Left colon (tissue), 2 donors: ENCODE data around the gene MIF. TPM values are rescaled to one million over a fixed set of nuclear protein-coding genes. Genes with fewer than 3 reads are reported as not detected.
"Not testable (repeated sequence)": the region's sequence is repeated elsewhere in the genome, so short reads cannot be mapped to it uniquely, and the experiment has no call there.

Experiments used
- ATAC-seq: fragments of 200-7000 bp; cut with Tn5 transposase; one replicate; pipeline ENCODE4 v1.9.1; 2020; ENCODE audit warnings: mild to moderate bottlenecking, moderate library complexity
- DNase-seq, 2 donors: peaks; one replicate each; pipeline ENCODE4 v3.0.0-alpha.2; 2020
- intact Hi-C, 2 donors: fragments of 100-400 bp; cut with DNase I in 1 of 2; cut with micrococcal nuclease in 1 of 2; formaldehyde crosslinking; loops; one replicate each; pipeline versions ENCODE4 v1.11.2 to v1.14.0; 2022; cut with DNase I, micrococcal nuclease
- total RNA-seq, 2 donors: library from RNA; stranded (reverse); fragmentation: NEBNext Ultra II Directional; extraction: Animal tissue kit (Norgen Biotek cat#: 25700); gene quantifications; one replicate each; pipeline ENCODE4 v1.2.1, GENCODE V29; 2021
- donor health status: DM: no; HTN: no; CAD: no.
- donor health status: DM: yes; HTN: yes; CAD: no.

MIF gene
- total RNA-seq, 2 donors from 2014 or later = 215 to 286 TPM

GRCh38 chr22:23896523-23897186 is 2.5 kb downstream of the MIF start:
- ATAC-seq (no peak), DNase-seq (no peak)
- intact Hi-C loops = no loop called here

DNA sequence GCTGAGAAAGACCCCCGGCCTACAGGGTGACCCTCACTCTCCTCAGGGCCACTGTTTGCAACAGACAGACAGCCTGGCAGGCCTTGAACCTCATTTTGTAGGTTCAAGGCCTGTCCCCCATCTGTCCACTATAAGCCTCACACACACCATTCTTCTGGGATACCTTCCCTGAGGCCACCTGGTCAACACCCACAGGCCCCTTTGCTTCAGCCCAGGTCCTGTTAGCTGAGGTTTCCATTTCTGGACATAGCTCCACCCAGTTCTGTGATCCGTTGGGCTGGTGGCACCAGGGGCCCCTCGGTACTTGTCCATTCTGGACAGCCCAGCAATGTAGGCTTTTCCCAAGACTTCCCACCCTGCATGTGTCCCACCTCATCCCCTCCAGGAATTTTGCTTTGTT is 3.1 kb downstream of the MIF start:
- intact Hi-C loops = no loop called here
- ATAC-seq (no peak), DNase-seq (no peak)

DNA sequence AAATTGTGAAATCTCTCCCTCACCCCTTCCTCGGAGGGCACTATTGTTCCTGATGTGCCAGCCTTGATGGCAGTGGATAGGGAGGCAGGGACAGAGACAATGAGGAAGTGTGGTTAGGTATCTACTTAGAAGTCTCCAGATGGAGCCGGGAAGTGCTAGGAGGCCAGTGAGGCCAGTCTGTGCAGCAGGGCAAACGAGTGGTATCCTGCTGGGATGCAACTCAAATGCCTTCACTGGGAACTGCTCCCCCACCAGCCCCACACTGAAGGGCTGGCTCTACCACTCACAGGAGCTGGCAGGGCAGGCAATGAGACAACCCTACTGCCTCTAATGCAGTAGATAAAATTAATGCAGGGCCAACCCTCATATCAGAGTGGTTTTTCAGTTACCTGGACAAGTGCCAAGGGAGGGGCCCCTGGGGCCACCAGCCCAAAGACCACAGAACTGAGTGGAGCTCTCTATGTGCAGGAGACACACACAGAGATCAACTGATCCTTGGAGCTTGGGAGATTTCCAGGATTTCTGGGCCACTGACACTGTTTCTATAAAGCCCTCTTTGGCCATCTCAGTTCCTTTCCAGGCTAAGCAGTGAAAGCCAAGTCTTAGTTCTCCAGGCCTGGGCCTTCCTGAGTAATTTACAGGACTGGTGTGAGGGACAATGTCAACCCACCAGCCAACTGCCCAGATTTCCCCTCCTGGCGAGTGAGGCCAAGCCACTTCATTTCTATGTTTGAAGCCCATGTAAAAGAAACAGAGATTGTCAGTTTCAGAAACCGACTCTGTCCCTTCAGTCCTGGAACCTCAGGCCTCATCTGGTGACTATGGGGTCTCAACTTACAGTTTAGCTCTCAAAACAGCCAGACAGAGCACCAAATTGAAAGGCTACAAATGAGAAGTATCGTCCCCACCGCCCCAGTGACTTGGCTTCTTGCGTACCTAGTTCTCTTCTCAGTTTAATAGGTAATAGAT is 4.1 kb downstream of the MIF start:
- no peak for DNase-seq
- ATAC-seq = no peak
- intact Hi-C loops = no loop called here

DNA sequence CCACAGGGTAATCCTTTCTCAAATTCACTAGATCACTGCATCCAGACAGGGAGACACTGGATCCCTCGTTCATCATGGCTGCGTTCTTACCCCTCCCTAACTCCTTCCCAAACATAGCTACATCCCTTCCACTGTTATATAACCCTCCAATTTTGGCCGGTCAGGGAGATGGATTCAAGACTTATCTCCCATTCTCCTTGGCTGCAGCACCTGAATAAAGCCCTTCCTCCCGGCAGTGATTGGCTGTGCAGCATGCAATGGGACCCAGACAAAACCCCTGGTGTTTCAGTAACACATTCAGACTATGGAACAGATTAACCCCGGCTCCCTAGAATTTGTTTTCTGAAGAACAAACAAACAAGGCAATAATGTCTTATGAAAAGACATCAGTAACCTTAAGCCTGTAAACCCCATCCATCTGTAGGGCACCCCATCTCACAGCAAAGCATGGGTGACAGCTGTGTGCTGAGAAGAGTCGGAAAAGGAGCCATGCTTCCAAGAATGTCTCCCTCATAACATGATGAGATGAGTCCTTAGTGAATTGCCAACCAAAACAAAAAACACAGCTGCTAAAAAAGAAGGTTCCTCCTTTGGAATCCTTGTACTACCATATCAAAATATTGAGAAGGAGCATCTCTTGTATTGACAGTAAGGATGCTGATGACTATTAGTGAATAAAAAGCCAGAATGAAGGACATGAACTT is 5.0 kb downstream of the MIF start:
- DNase-seq (no peak), ATAC-seq (no peak)
- intact Hi-C loops = no loop called here

DNA sequence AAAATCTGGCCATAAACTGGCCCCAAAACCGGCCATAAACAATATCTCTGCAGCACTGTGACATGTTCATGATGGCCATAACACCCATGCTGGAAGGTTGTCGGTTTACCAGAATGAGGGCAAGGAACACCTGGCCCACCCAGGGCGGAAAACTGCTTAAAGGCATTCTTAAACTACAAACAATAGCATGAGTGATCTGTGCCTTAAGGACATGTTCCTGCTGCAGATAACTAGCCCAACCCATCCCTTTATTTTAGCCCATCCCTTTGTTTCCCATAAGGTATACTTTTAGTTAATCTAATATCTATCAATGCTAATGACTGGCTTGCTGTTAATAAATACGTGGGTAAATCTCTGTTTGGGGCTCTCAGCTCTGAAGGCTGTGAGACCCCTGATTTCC is 6.0 kb downstream of the MIF start:
- DNase-seq, ATAC-seq, intact Hi-C loops: not testable (repeated sequence)

- intact Hi-C loops = no loop called here
- DNase-seq (no peak), ATAC-seq (no peak)
These were observed 7.4 kb downstream of the MIF start for GRCh38 chr22:23901600-23901999.

DNA sequence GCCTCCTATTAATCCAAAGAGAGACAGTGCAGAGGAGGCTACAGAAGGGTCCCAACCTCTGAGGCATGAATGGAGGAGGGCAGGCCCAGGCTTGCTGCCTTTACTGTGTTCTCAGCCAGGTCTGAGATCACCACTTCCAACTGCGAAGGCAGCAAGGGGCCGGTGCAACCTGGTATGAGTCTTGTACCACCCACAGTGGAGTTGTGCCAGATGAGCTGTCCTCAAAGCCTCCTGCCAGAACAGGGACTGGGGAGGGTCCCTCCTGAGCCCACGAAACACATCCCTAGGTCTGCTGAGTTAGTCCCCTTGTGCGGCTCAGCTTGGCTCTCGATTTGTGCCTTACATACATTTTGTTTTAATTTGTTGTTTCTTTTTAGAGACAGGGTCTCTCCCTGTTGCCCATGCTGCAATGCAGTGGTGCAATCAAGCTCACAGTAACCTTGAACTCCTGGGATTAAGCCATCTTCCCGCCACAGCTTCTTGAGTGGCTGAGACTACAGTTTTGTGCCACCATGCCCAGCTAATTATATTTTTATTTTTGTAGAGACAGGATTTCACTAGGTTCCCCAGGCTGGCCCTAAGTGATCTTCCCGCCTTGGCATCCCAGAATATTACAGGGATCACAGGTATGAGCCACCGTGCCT is 9.3 kb downstream of the MIF start:
- DNase-seq = no peak
- no peak for ATAC-seq
- intact Hi-C loops = no loop called here

DNA sequence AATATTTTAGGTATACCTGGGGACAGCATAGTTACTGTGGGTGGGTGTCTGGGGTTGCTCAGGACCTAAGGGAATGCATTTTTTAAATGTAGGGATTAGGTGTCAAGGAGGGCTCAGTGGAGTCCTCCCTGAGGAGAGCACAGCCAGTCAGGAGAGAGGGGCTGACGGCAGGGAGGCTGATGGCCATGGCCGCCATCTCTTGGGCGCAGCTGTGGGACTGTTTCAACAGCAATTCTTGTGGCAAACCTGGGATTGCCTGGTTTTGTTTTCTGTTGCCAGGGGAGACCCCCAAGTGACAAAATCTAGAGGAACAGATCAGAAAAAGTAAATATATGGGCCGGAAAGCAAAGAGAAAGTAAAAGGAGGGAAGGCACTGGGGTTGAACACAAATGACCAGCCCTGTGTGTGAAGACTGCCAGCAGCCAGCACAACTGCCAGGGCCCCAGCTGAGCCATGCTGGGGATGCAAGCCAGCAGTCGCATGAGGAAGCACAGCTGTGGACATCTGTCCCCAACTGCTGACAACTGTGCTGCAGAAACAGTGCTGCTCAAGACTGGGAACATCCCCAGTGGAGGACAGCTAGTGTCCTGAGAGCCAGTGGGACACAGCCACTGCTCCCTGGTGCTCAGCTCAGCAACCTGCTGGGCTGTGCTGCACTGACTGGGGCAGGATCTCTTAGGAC is 10.5 kb downstream of the MIF start:
- intact Hi-C loops = no loop called here
- DNase-seq (no peak), ATAC-seq (no peak)

- intact Hi-C loops = no loop called here
- DNase-seq (no peak), ATAC-seq (no peak)
These were observed 12.5 kb downstream of the MIF start for GRCh38 chr22:23906641-23907040.

DNA sequence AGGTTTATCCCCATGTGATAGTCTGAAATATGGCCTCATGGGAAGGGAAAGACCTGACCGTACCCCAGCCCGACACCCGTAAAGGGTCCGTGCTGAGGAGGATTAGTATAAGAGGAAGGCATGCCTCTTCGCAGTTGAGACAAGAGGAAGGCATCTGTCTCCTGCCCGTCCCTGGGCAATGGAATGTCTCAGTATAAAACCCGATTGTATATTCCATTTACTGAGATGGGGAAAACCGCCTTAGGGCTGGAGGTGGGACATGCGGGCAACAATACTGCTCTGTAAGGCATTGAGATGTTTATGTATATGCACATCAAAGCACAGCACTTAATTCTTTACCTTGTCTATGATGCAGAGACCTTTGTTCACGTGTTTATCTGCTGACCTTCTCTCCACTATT is 13.2 kb downstream of the MIF start:
- ATAC-seq, DNase-seq, intact Hi-C loops: not testable (repeated sequence)

GRCh38 chr22:23908587-23909205 is 14.5 kb downstream of the MIF start:
- DNase-seq (no peak), ATAC-seq (peak; percentile 35)
- intact Hi-C loops = no loop called here

GRCh38 chr22:23909296-23909898 is 15.2 kb downstream of the MIF start:
- intact Hi-C loops = no loop called here
- DNase-seq = no peak
- ATAC-seq = peak; percentile 22

DNA sequence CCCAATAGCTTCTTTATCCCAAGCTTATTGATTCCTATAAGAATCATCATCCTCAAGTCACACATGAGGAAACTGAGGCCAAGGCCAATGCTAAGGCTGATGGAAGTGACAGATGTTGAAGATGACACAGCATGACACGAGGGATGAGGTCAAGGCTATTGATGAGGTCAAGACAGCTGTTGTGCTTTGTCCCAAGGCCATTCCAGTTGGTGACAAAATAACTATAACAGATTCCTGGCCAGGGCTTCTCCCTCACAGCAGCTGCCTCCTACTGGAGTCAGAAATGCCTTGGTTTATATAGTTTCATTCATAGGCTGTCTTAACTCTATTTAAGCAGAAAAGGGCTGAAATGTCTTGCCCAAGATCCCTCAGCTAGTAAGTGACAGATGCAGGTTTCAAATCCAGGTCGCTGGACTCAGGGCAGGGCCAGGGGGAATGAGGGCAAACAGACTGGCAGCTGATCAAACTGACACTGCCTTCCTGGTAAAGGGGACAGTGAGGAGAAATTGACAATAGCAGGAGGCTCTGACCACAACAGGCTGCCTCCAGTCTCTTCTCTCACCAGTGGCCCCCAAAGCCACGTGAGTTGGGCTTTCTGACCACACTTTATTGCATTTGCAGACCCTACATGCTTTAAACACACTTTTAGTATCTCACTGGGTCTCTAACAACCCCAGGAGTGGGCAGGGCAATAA is 16.5 kb downstream of the MIF start:
- ATAC-seq (no peak), DNase-seq (no peak)
- intact Hi-C loops = no loop called here

DNA sequence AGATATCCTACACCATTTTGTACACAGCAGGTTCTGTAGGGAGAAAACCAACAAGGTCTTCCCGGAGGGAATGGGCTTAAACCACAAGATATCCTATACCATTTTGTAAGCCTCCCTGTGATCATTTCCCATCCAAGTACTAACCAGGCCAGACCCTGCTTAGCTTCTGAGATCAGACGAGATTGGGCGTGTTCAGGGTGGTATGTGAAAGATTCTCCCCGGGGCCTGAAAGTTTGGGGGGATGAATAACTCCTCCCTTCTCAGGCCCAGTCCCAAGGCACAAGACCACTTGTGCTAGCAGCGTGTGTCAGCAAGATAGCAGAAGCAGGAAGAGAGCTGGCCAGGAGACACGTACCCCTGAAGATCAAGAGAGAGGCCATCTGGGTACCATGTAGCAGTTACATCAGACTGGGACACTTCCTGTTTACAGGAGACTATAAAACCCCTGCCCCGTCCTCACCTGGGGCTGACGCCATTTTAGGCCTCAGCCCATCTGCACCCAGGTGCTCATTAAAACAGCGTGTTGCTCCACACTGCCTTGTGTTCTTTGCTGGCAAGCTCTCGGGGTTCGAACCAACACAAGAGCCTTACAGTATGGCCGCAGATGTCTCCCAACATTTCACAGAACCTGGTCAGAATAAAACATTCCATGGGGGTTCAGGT is 17.3 kb downstream of the MIF start:
- intact Hi-C loops = no loop called here
- no peak for ATAC-seq
- no peak for DNase-seq

DNA sequence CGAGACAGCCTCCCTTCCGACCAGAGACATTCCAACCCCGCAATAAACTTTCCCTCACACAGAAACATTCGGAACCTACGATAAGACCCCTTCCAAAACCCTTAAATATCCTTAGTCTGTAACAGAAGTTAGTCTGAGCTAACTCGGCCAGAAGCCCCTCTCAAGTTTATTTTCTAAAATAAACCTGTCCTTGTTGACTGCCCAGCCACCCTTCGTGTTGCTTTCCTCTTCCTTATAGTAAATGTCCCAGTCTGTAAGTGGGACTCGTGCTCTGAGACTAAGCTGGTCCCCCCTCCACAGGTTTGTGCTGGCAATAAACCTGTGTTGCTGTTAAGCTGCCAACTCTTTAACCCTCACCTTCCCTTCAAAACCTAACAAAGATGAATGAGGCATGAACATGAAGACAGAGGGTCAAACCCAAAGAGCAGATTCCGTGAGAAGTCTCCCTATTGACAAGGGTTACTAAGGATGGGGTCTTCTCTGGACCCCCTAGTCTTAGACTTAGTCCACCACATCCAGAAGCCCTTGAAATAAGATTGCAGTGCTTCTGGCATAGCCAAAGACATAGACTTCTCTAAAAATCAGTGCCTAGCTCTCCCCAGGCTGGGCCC is 18.2 kb downstream of the MIF start:
- ATAC-seq = no peak
- intact Hi-C loops = no loop called here
- no peak for DNase-seq

GRCh38 chr22:23913306-23913660 is 19.1 kb downstream of the MIF start:
- intact Hi-C loops = no loop called here
- no peak for DNase-seq
- no peak for ATAC-seq
